ENCODE results near the gene ARHGAP12.

The ARHGAP12 gene

DNA sequence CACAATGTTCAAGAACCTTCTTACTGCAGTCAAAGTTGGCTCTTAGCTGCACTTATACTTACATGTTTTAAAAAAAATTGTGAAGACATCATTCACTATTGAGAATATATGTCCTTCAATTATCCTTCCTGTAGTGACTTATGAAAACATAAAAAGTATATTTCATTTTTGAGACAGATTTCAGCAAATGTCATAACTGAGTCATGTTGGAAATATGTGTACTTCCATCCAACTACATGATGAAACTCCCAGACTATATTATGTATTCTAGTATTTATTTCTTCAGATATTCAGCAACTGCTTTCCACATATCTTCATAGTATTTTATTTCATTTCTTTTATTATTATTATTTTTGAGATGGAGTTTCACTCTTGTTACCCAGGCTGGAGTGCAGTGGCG is 160.2 kb downstream of the ARHGAP12 start:
- no peak overlapping the region for H3K4me3 ChIP-seq (ENCODE audit: low read depth, low read length)
- H3K27me3 ChIP-seq (ENCODE audit: control insufficient read depth, insufficient read depth, low read length), result no peaks in the 10 kb centered on the region
- no peaks in the 10 kb centered on the region for H3K9me3 ChIP-seq (ENCODE audit: control insufficient read depth, insufficient read depth, low read length)
- H3K4me1 ChIP-seq (ENCODE audit: control insufficient read depth, insufficient read depth, low read length), result no peaks in the 10 kb centered on the region
- no peaks in the 10 kb centered on the region for H3K36me3 ChIP-seq (ENCODE audit: control insufficient read depth, insufficient read depth, low read length)
- no peak overlapping the region for H3K9ac ChIP-seq (ENCODE audit: low read depth, low read length)
- no peak overlapping the region for H3K27ac ChIP-seq (ENCODE audit: low read depth, low read length)

- Histone ChIP-seq H3K27me3 (ENCODE audit: control insufficient read depth, insufficient read depth, low read length) (no peaks in the 10 kb centered on the region), H3K4me3 (ENCODE audit: low read depth, low read length) (no peak overlapping the region), H3K9me3 (ENCODE audit: control insufficient read depth, insufficient read depth, low read length) (no peaks in the 10 kb centered on the region), H3K9ac (ENCODE audit: low read depth, low read length) (no peak overlapping the region), H3K27ac (ENCODE audit: low read depth, low read length) (no peak overlapping the region), H3K4me1 (ENCODE audit: control insufficient read depth, insufficient read depth, low read length) (peaks cover 4% of the 10 kb centered on the region), H3K36me3 (ENCODE audit: control insufficient read depth, insufficient read depth, low read length) (no peaks in the 10 kb centered on the region)
Observed at GRCh38 chr10:31765541-31765940, 163.1 kb downstream of the ARHGAP12 start.

- H3K36me3 ChIP-seq (ENCODE audit: control insufficient read depth, insufficient read depth, low read length), result no peaks in the 10 kb centered on the region
- peaks cover 23% of the 10 kb centered on the region for H3K4me1 ChIP-seq (ENCODE audit: control insufficient read depth, insufficient read depth, low read length)
- H3K27ac ChIP-seq (ENCODE audit: low read depth, low read length), result no peak overlapping the region
- no peaks in the 10 kb centered on the region for H3K27me3 ChIP-seq (ENCODE audit: control insufficient read depth, insufficient read depth, low read length)
- H3K9me3 ChIP-seq (ENCODE audit: control insufficient read depth, insufficient read depth, low read length), result no peaks in the 10 kb centered on the region
- H3K9ac ChIP-seq (ENCODE audit: low read depth, low read length), result no peak overlapping the region
- H3K4me3 ChIP-seq (ENCODE audit: low read depth, low read length), result no peak overlapping the region
Observed at GRCh38 chr10:31762316-31762715, 166.3 kb downstream of the ARHGAP12 start.

DNA sequence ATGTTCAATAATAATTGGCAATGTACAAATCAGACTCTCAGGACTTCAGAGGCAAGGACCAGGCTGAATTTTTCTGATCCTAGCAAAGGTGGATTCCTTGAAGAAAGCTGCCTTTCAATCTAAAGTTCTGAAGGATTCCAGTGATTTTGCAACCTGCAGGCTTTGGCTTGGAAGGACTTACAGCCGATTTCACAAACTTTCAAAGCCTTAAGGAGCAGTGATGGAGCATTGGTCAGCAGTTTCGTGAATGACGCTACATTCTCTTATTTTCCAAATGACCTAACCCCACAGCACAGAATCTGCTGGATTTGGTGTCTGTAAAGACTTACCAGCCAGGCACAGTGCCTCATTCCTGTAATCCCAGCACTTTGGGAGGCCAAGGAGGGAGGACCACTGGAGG is 167.5 kb downstream of the ARHGAP12 start:
- Histone ChIP-seq H3K27me3 (ENCODE audit: control insufficient read depth, insufficient read depth, low read length) (no peaks in the 10 kb centered on the region), H3K4me3 (ENCODE audit: low read depth, low read length) (no peak overlapping the region), H3K4me1 (ENCODE audit: control insufficient read depth, insufficient read depth, low read length) (peaks cover 35% of the 10 kb centered on the region), H3K9ac (ENCODE audit: low read depth, low read length) (no peak overlapping the region), H3K27ac (ENCODE audit: low read depth, low read length) (no peak overlapping the region), H3K9me3 (ENCODE audit: control insufficient read depth, insufficient read depth, low read length) (no peaks in the 10 kb centered on the region), H3K36me3 (ENCODE audit: control insufficient read depth, insufficient read depth, low read length) (no peaks in the 10 kb centered on the region)

GRCh38 chr10:31760674-31761081 is 168.0 kb downstream of the ARHGAP12 start:
- H3K4me1 ChIP-seq (ENCODE audit: control insufficient read depth, insufficient read depth, low read length), result peaks cover 38% of the 10 kb centered on the region
- peak overlapping the region; percentile 64 for H3K27ac ChIP-seq (ENCODE audit: low read depth, low read length)
- no peaks in the 10 kb centered on the region for H3K9me3 ChIP-seq (ENCODE audit: control insufficient read depth, insufficient read depth, low read length)
- H3K36me3 ChIP-seq (ENCODE audit: control insufficient read depth, insufficient read depth, low read length), result no peaks in the 10 kb centered on the region
- peak overlapping the region; percentile 47; the same call in 1 of the 2 replicates for H3K9ac ChIP-seq (ENCODE audit: low read depth, low read length)
- no peaks in the 10 kb centered on the region for H3K27me3 ChIP-seq (ENCODE audit: control insufficient read depth, insufficient read depth, low read length)
- peak overlapping the region; percentile 48 for H3K4me3 ChIP-seq (ENCODE audit: low read depth, low read length)

GRCh38 chr10:31759799-31760626 is 168.6 kb downstream of the ARHGAP12 start:
- no peaks in the 10 kb centered on the region for H3K9me3 ChIP-seq (ENCODE audit: control insufficient read depth, insufficient read depth, low read length)
- H3K36me3 ChIP-seq (ENCODE audit: control insufficient read depth, insufficient read depth, low read length), result no peaks in the 10 kb centered on the region
- H3K27me3 ChIP-seq (ENCODE audit: control insufficient read depth, insufficient read depth, low read length), result no peaks in the 10 kb centered on the region
- peak overlapping the region; percentile 91 for H3K4me3 ChIP-seq (ENCODE audit: low read depth, low read length)
- H3K27ac ChIP-seq (ENCODE audit: low read depth, low read length), result peak overlapping the region; percentile 99
- H3K9ac ChIP-seq (ENCODE audit: low read depth, low read length), result peak overlapping the region; percentile 95
- H3K4me1 ChIP-seq (ENCODE audit: control insufficient read depth, insufficient read depth, low read length), result peaks cover 44% of the 10 kb centered on the region

- H3K4me1 ChIP-seq (ENCODE audit: control insufficient read depth, insufficient read depth, low read length), result peaks cover 50% of the 10 kb centered on the region
- H3K36me3 ChIP-seq (ENCODE audit: control insufficient read depth, insufficient read depth, low read length), result no peaks in the 10 kb centered on the region
- H3K9ac ChIP-seq (ENCODE audit: low read depth, low read length), result peak overlapping the region; percentile 95
- peak overlapping the region; percentile 91 for H3K4me3 ChIP-seq (ENCODE audit: low read depth, low read length)
- H3K9me3 ChIP-seq (ENCODE audit: control insufficient read depth, insufficient read depth, low read length), result no peaks in the 10 kb centered on the region
- no peaks in the 10 kb centered on the region for H3K27me3 ChIP-seq (ENCODE audit: control insufficient read depth, insufficient read depth, low read length)
- H3K27ac ChIP-seq (ENCODE audit: low read depth, low read length), result peak overlapping the region; percentile 99
Observed at GRCh38 chr10:31759124-31759798, 169.4 kb downstream of the ARHGAP12 start.

DNA sequence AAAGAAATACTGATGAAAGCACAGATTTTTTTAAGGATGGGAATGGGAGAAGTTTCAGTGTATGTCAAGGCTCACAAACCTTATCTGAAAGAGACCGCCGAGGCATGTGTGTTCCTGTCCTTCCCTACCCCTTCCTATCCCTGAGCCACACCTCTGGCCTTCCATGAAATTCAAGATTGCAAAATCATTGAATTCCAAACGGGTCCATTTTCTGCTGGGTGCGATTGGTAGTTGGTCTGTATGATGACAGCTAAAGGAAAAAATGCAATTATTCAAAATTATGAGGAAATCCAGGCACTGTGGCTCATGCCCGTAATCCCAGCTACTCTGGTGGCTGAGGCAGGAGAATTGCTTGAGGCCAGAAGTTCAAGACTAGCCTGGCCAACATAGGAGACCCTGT is 170.1 kb downstream of the ARHGAP12 start:
- Histone ChIP-seq H3K9ac (ENCODE audit: low read depth, low read length) (no peak overlapping the region), H3K27ac (ENCODE audit: low read depth, low read length) (no peak overlapping the region), H3K4me3 (ENCODE audit: low read depth, low read length) (peak overlapping the region; percentile 91; the same call in 1 of the 2 replicates), H3K4me1 (ENCODE audit: control insufficient read depth, insufficient read depth, low read length) (peaks cover 53% of the 10 kb centered on the region), H3K27me3 (ENCODE audit: control insufficient read depth, insufficient read depth, low read length) (no peaks in the 10 kb centered on the region), H3K36me3 (ENCODE audit: control insufficient read depth, insufficient read depth, low read length) (no peaks in the 10 kb centered on the region), H3K9me3 (ENCODE audit: control insufficient read depth, insufficient read depth, low read length) (no peaks in the 10 kb centered on the region)

GRCh38 chr10:31757831-31758230 is 170.8 kb downstream of the ARHGAP12 start:
- Histone ChIP-seq H3K36me3 (ENCODE audit: control insufficient read depth, insufficient read depth, low read length) (no peaks in the 10 kb centered on the region), H3K27ac (ENCODE audit: low read depth, low read length) (peak overlapping the region; percentile 71), H3K27me3 (ENCODE audit: control insufficient read depth, insufficient read depth, low read length) (no peaks in the 10 kb centered on the region), H3K4me1 (ENCODE audit: control insufficient read depth, insufficient read depth, low read length) (peaks cover 53% of the 10 kb centered on the region), H3K4me3 (ENCODE audit: low read depth, low read length) (no peak overlapping the region), H3K9ac (ENCODE audit: low read depth, low read length) (no peak overlapping the region), H3K9me3 (ENCODE audit: control insufficient read depth, insufficient read depth, low read length) (no peaks in the 10 kb centered on the region)

DNA sequence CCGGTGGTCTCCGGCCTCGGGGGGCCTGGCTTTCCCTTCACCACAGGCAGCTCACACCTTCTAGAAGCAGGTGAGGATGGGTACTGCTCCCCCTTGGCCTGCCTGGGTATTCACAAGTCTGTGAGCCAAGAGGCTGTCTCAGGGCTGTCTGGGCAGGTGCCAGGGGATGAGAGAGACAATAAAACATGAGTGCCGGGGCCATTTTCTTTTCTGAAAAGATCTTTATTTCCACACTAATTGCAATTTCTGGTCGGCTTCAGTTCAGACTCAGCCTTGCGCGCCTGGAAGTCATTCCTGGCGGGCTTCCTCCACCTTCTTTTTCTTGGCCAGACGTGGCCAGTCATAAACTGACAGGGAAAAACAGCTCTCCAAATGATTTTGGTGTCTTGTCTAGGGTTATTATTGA is 171.2 kb downstream of the ARHGAP12 start:
- peak overlapping the region; percentile 71 for H3K27ac ChIP-seq (ENCODE audit: low read depth, low read length)
- no peaks in the 10 kb centered on the region for H3K9me3 ChIP-seq (ENCODE audit: control insufficient read depth, insufficient read depth, low read length)
- H3K4me1 ChIP-seq (ENCODE audit: control insufficient read depth, insufficient read depth, low read length), result peaks cover 53% of the 10 kb centered on the region
- no peaks in the 10 kb centered on the region for H3K36me3 ChIP-seq (ENCODE audit: control insufficient read depth, insufficient read depth, low read length)
- H3K9ac ChIP-seq (ENCODE audit: low read depth, low read length), result no peak overlapping the region
- no peaks in the 10 kb centered on the region for H3K27me3 ChIP-seq (ENCODE audit: control insufficient read depth, insufficient read depth, low read length)
- H3K4me3 ChIP-seq (ENCODE audit: low read depth, low read length), result no peak overlapping the region

DNA sequence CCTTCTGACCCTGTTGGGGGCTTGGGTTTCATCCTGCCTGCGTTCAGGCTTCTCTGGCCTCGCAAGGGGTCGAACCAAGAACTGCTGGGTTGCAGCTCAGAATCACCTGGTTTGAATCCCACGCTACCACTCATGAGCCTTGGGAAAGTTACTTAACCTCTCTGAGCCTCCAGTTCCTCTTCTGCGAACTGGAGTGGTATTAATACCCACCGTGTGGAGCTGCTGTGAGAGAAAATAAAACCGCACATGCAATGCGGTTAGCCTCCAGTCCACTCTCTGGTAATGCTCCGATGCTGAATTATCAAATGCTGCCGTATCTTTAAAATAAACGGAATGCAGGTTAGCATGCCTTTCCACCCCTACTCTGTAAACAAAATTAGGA is 171.9 kb downstream of the ARHGAP12 start:
- Histone ChIP-seq H3K4me3 (ENCODE audit: low read depth, low read length) (no peak overlapping the region), H3K9me3 (ENCODE audit: control insufficient read depth, insufficient read depth, low read length) (no peaks in the 10 kb centered on the region), H3K36me3 (ENCODE audit: control insufficient read depth, insufficient read depth, low read length) (no peaks in the 10 kb centered on the region), H3K27ac (ENCODE audit: low read depth, low read length) (peak overlapping the region; percentile 71), H3K9ac (ENCODE audit: low read depth, low read length) (no peak overlapping the region), H3K27me3 (ENCODE audit: control insufficient read depth, insufficient read depth, low read length) (no peaks in the 10 kb centered on the region), H3K4me1 (ENCODE audit: control insufficient read depth, insufficient read depth, low read length) (peaks cover 53% of the 10 kb centered on the region)

All from HUES48 (cell line).